Embryonic facial prominence (tissue), 1 donor: Measurements from ENCODE around the gene ZFHX2.
A peak's percentile ranks its signal among the peaks of the same experiment; 100 is the strongest.

Experiments used
- DNase-seq: peaks from one replicate; pipeline ENCODE4 v3.0.0-alpha.2; 2016; ENCODE audit errors: extremely low spot score

ZFHX2 gene

DNA sequence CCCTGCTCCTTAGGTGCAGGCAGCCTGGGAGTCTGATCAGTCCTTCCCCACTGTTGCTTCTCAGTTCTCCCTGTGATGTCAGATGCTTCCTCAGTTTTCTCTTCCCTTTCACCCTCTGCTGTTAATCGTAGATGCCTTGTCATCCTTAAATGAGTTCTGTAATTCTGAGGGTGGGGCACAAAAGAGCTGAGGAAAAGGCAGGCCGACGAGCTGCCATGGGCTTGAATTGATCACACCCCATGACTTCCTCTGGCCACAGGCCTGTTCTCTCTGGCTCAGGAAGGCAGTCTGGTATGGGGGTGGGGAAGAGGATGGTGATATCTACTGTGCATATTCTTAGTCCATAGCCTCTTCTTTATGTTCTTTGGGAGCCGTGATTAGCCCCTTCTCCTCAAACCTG lies 21.3 kb upstream of the ZFHX2 start:
- DNase-seq = no peak

DNA sequence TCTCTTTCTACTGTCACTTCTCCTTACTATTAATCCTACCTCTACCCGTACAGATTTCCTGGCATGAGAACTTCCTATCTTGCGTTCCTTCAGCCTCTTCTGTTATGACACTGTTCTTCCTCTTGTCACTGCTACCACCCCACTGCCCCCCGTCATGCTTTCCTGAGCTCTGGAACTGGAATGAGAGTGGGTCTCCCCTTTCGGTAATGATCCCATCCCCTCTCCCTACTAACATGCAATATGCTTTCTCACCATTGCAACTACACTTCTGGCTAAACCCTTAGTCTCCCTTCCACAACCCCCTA lies 20.9 kb upstream of the ZFHX2 start:
- DNase-seq = no peak

DNA sequence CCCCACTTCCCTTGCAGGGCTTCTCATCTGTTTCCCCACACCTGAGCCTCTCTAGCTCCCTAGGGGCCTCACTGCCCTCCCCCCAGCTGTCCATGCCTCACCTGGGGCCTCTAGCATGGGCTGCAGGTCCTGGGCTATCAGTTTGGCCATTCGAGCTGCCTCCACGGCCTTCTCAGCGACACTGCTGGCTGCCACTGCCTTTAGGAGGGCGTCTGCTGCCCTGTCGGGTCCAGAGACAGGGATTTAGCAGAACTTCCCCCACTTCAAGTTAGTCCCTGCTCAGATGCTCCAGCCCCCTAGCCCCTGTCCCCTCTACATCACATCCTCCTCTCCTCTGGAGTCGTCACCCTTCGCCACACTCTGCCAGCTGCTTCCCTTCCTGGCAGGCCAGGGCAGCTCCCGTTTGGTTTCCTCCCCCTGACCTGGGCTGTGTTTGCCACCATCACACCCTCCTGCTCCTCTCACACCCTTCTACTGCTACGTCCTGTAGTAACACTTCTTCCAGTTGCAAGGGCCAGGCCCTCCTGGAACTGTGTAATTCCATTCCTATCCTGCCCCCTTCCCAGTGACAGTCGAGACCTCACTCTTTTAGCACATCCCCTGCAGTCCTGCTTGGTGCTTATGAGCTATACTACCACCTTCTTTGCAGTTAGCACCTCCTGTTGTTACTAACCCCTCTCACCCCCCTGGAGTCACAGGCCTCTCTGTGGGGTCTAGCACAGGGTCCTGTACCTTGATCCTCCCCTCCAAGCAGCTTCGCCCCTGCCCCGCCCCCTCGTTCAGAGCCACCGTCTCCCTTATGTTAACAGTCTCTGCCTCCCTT lies 20.3 kb upstream of the ZFHX2 start:
- no peak for DNase-seq

DNA sequence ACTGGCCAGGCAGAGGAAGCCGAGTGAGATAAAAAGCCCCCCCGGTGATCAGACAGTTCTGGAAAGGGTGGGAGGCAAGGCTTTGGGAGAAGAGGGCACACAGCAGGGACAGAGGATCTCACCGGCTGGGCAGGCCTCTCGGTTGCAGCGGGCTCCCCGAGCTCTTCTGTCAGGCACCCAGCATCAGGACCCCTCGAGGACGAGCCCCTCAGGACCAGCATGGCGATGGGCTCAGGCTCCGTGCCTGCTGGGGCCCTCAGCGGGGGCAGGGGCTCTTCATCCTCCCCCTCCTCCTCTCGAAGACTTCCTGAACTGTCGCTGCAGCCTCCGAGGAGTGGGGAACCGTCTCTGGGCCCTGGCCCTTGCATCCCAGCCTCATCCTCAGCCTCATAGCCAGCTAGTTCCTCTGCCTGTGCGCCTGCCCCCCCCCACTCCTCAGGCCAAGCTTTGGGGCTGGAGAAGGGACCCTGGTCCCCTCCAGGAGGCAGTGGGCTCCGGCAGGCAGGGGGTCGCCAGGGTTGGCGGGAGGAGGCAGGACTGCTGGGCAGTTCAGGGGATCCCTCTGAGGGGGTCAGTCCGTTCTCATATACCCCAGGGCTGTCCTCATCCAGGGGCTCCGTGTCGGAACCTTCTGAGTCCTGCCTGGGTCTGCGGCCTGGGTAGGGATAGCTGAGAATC lies 19.4 kb upstream of the ZFHX2 start:
- no peak for DNase-seq

DNA sequence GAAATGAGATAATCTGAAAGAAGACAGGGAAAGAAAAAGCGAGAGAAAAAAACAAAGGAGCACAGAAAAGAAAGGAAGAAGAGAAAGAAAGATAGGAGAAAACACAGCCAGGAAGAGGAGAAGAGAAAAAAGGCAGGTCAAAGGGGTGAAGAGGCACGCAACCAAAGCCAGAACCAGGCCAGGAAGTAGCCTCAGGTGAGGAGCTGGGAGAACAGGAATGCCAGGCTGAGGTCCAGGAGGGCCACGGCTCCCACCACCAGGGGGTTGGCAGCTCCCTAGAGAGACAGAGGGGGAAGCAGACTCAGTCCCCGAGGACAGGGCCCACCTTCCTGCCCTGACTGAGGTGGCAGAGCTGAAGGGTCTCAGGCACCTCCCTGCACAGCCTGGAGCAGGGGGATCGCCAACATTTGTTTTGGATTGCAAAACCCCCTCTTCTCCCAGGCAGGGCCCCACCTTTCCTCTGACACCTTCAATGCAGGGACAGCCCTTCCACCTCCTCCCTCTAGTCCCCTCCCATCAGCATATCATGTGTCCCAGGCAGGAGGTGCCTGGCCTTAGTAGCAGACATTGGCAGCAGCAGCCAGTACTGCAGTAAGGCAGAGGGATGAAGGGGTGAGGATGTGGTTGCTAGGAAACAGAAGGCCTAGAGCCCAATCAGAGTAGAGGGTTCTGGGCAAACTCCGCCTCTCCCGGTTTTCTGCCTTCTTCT lies 18.0 kb upstream of the ZFHX2 start:
- DNase-seq = peak; percentile 12

DNA sequence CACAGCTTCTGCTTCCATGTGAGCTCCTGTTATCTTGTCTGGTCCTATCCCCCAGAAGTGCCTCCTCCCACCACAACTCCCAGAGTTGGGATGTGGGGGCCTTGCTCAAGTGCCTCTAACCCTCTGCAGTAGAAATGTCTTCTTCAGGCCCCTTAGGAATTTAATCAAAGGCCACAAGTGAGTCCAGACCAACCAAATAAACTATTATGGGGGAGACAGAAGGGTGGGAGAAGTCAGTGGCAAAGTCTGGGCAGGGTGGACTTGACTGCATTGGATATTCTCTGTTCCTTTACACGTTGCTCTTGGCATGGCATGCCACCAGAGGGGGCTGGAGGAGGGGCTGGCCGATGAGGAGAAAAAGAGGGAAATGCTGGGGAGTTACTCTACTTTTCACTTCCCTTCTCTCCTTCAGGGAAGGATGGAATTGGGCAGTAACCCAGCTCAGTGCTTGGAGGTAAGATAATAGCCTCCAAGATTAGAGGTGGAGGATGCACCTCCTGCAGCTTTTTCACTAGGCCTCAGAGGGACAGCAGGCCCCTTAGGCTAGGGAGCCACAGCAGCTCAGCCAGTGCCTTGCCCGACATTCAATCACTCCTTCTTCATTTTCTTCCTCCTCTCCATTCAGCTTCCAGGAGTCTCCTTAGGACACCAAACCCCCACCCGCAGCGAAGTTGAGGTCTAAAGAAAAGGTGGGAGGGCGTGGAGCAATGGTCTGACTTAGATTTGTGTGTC lies 17.2 kb upstream of the ZFHX2 start:
- no peak for DNase-seq

DNA sequence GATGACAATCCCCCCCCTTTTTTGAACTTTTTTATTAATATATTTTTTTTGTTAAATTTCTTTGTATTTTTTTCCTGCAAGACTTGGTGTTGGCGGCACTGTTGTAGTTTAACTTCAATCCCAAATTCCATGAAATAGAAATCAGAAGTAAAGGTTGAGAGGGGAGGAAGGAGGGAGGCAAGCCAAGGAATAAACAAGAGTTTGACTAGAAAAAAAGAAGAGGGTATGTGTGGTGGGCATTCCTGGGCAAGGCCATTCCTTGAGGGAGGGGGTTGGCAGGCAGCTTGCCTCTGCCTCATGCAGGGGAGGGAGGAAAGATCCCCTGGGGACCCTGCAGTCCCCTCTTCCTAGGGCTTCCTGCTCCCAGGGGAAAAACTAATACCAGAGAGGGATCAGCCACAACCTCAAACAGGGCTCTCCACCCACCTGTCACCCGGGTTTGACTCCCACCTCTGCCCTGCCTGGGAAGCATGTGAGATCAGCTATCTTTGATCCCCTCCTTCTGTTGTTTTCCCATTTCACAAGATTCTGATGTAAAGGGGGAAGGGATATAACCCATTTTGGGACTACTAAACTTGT lies 16.5 kb upstream of the ZFHX2 start:
- peak; percentile 20 for DNase-seq

DNA sequence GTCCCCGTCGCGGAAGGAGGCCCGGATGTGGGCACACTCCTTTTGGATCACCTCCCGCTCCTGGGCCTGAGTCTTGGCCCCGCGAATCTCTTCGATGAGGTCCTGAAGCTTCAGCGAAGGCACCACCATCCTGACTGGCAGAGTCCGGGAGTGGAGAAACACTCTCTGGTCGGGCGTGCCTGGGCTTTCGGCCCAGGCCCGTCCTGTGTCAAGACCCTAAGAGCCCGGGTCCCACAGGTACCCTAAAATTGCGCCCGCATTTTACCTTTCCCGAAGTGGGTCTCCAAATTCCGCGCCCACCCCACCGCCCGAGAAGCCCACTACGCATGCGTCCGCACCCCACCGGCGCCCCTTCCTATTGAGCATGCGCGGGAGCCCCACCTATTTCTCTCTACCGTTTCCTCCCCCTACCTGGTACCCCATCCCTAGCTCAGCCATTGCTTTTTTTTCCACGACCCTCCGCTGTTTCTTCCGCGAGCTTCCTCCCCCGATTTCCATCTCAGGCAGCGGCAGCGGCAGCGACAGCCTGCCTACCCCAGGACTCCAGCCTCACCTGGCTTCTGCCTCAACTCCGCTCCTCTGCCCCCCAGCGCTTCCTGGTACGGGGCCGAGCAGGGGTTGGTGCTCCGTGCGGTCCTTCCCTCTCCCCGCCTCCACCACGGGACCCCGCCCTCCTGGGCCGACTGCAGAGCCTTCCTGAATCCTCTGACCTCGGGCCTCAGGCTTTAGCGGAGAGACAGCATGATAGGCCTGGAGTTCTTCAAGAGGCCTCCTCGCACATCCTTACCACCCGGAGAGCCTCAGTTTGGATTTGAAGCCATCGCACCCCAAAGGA lies 15.8 kb upstream of the ZFHX2 start, which contains the start of gene AP1G2:
Gene AP1G2 (minus strand): TSS at position 606 of the 835 bp plus-strand sequence. CDS start 477 bp downstream, at position 129.
- peak; percentile 68 for DNase-seq

DNA sequence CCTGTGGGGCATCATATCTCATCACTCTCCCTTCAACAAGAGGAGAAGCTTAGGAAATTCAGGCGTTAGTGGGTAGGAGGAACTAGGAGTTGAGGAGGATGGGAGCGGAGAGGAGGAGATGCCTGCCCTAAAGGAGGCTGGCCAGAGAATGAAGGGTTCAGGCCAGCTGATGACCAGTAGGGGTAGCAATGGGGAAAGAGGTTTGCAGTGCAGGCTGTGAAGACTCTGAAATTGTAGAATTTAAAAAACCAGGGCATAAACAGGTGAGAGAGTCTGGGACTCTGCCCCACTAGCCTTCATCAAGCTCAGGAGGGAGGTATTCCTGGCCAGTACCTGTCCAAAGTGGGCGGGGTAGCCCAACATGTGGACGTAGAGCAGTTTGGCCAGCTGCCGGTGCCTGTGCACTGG lies 15.2 kb upstream of the ZFHX2 start:
- no peak for DNase-seq

DNA sequence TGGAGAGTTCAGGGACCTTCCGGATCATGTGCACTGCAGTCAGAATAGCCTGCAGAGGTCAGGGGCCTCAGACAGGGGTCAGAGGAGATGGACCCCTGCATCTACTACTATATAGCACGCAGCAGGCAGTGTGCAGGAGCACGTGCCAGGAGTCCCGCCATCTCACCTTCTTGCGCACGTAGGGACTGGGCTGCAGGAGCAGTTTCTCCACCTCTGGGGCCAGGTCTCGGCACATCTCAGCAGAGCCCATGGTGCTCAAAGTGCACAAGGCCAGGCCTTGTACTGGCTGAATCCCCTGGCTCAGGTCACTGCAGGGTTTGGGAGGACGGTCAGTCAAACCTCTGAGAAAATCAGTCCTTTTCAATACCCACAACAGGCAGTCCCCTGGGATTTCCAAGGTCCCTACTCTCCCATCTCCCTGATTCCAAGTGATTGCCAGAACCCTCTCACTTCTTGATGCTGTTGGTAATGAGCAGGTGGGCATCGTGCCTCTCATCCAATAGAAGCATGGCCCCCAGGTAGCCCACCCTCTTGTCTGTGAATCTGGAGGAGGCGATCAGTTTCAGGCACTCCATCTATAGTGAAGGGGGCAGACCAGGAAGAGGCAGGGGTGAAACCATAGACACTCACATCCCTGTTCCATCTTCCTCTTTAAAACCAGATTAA lies 14.7 kb upstream of the ZFHX2 start:
- DNase-seq = no peak

DNA sequence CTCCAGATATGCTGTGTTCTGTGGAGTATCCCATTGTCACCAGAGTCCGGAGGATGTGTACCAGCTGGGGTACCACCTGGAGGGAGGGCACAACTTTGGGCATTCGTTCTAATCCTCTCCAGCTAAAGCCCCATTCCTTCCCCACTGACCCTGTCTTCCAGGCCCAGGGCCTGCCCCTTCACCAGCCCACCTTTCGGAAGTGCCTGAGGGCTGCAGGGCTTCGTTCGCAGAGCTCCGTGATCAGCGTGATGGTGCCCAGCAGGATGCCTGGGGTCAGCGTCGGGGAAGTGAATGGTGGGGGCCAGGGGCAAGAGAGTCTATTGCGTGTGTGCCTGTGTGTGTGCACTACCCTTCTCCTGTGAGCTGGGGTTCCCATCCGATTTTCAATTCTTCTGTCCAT lies 14.1 kb upstream of the ZFHX2 start:
- DNase-seq = no peak

DNA sequence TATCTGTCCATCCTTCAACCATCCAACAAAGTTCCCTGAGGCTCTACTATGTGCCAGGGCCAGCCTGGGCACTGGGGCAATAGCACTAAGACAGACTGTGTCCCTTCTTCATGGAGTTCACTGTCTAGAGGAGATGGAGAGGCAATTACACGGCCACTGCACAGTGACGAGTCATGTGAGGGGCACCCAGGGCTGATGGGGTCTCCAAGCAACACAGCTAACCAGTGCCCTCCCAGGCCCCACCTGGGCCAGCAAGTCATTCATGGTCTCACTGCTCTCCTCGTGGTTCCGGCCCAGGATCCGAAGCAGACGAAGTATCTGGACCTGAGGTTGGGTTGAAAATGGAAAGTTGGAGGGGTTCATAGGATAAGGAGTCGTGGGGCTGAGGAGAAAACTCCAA lies 13.3 kb upstream of the ZFHX2 start:
- no peak for DNase-seq

DNA sequence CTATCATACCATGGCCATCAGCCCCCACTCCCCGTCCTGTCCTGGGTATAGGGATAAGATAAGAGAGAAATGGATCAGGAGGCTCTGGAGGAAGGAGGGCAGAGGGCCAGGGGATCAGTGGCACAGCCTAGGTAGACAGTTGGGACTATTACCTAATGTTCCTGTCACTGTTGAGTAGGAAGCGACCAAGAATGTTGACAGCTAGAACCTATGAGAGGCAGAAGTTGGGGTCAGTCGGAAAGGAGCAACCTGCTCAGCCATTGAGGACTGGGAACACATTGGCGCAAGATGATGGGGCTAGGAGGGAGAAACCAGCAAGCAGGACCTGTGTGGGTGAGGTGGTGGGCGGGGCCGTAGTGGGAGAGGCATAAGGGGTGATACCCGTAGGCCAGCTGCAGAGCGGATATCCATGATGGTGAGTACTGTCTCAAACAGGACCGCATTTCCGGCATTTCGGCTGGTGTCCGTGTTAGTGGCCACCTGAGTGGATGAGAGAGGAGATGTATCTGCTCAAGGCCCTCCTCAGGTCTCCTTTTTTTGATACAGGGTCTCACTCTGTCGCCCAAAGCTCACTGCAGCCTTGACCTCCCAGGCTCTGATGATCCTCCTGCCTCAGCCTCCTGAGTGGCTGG lies 12.7 kb upstream of the ZFHX2 start:
- no peak for DNase-seq

DNA sequence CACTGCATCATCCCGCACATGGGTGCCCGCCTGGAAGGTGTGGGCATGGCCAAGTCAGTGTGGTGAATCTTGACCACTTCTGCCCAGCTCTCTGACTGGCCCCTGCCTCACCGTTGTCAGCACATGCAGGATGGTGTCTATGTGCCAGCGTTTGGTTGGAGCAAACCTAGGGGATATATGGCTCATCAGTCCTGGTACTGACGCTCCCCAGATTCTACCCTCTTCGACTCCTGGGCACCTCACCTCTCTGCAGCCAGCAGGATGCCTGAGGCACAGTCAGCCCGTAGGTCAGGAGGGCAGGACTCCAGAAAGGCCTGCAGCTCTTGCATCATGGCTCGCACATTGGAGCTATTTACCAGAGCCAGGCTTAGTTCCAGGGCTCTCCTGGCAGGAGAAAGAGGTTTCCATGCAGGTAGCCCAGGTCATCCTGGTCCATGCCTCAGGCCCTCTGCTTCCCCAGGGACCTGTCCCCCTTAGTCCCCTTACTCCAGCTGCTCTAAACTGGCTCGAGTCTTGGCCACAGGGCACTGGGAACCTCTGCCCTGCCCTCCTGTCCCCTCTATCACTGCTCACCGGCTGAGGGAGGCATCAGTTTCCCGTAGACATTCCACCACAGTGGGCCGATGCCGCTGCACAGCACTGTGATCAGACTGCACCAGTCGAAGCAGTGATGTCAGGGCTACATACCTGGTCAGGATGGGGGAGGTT lies 12.1 kb upstream of the ZFHX2 start:
- DNase-seq = no peak

DNA sequence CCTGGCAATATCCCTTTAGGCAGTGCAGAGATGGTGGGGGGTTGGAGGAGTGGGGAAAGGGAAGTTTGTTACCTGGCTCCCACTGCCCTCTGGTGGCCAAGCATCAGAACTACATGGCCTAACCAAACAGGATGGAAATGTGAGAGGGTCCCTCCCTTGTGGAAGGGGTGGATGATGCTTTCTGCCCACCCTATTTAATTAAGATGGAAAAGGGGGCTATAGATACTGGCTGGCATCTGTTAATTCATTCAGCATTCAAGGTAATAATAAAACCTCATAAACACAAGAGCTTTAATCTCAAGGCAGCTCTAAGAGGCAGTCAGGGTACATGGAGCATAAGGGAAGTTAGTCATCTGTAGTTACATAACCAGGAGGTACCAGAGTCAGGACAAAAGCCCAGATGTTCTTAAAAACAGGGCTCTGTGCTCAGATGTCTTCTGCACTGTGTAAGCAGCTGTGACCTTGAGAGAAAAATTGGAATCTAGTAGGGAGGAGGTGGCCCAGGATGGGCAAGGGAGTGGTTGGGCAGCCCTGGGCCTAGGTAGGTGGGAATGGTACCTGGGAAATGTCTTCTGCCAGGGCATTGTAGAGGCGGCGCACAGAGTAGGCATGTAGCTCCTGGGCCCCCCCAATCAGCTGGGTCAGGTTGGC lies 11.4 kb upstream of the ZFHX2 start:
- DNase-seq = no peak

DNA sequence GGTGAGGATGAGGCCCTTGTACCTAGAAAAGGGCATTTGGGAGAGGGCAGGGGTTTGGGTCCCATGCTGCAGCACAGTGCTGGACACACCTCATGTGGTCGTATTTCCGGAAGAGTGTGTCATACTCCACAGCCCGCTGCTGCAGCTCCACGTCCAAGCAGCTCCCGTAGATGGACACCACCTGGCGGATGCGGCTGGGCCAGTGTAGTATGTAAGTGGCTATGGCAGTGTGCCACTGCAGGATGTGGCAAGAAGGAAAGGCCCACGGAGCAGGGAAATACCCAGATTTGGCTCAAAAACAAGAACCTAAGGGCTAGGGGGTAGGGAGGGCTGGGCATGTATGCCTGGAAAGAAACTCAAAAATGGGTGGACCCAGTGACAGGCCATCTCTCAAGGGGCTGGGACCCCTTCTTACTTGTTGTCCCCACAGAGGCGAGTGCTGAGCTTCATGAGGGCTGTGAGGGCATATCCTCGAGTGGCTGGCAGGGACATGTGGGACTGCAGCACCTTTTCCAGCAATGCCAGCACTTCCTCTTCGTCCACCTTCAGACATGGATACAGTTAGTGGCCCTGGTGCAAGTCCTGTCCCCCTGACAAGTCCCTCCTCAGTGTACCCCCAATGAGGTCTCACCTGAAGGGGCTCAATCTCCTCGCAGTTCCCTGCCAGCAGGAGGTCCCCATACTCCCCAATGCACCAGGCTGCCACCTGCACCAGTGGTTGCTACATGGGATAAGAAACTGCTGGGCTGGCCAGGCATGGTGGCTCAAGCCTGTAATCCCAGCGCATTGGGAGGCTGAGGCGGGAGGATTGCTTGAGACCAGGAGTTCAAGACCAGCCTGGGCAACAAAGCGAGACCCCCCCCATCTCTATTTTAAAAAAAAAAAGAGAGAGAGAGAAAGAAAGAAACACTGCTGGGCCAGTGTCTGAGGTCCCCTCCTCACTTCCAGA lies 10.6 kb upstream of the ZFHX2 start:
- DNase-seq = no peak

DNA sequence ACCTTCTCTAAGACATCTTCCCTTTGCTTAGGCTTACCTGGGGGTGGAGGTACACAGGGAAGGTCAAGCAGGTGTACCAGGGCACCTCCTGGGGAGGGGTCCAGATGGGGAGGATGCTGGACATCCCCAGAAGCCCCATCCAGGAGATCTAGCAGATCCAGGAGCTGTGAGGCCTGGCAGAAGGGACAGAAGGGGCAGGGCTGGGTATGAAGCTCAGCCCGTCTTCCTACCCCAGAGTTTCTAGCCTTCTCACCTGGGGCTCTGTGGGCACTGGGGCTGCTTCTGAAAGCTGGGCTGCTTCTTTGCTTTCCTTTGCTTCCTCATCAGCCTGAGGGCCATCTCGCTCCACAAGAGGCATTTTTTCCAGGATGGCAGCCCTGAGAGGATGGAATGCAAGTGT lies 9.7 kb upstream of the ZFHX2 start:
- no peak for DNase-seq
